HG03575 (cell line): ENCODE measurements around the gene GDPGP1.
"Not testable (repeated sequence)": the region's sequence is repeated elsewhere in the genome, so short reads cannot be mapped to it uniquely, and the experiment has no call there.

Experiments used
- ATAC-seq: cut with Tn5 transposase; IDR thresholded peaks from one replicate; pipeline ENCODE4 v1.9.1; 2021; ENCODE audit not compliant: unreplicated experiment, insufficient number of reproducible peaks, low FRiP score; ENCODE audit errors: extremely low read depth

Gene GDPGP1

GRCh38 chr15:90281637-90282036, 47.6 kb downstream of the GDPGP1 start:
- ATAC-seq, result not testable (repeated sequence)

- ATAC-seq, result no peak
Observed at GRCh38 chr15:90286678-90287077, 52.7 kb downstream of the GDPGP1 start.

- ATAC-seq, result no peak
Observed at GRCh38 chr15:90287101-90287500, 53.1 kb downstream of the GDPGP1 start.

GRCh38 chr15:90287946-90288345, 53.9 kb downstream of the GDPGP1 start:
- no peak for ATAC-seq

GRCh38 chr15:90291679-90292356, 57.8 kb downstream of the GDPGP1 start:
- ATAC-seq, result no peak

- ATAC-seq, result not testable (repeated sequence)
Observed at GRCh38 chr15:90293040-90293810, 59.2 kb downstream of the GDPGP1 start.

GRCh38 chr15:90294159-90294558, 60.1 kb downstream of the GDPGP1 start:
- no peak for ATAC-seq

- no peak for ATAC-seq
Observed at GRCh38 chr15:90294601-90295269, 60.7 kb downstream of the GDPGP1 start.

GRCh38 chr15:90295270-90295648, 61.2 kb downstream of the GDPGP1 start:
- no peak for ATAC-seq
